Tibial artery (tissue), 4 donors: ENCODE results near the gene UTP14C.
A peak's percentile ranks its signal among the peaks of the same experiment; 100 is the strongest.

Source experiments
- DNase-seq, 2 donors: peaks; one replicate each; pipeline ENCODE4 v3.0.0-alpha.2; 2019
- H3K27ac ChIP-seq, 2 donors: fragments of 200-600 bp; sonication (generic) in 1 of 2; 1 replicate in 1 of 2; 2 replicates in 1 of 2; pipeline ENCODE4 v1.5.1; 2018 to 2019; ENCODE audit warnings: mild to moderate bottlenecking in 1 of 2
- H3K27me3 ChIP-seq, 2 donors: fragments of 200-600 bp; sonication (generic) in 1 of 2; one replicate each; pipeline versions ENCODE4 v1.5.1 to v1.6.0; 2016 to 2019
- H3K36me3 ChIP-seq, 3 donors: fragments of 200-600 bp; sonication (generic) in 2 of 3; one replicate each; pipeline ENCODE4 v1.5.1; 2016 to 2019; ENCODE audit warnings: mild to moderate bottlenecking in 2 of 3
- H3K4me1 ChIP-seq, 4 donors: fragments of 200-600 bp; sonication (generic) in 2 of 4; 1 replicate in 3 of 4; 2 replicates in 1 of 4; pipeline ENCODE4 v1.5.1; 2016 to 2019
- H3K4me3 ChIP-seq, 2 donors: fragments of 200-600 bp; sonication (generic) in 1 of 2; 1 replicate in 1 of 2; 2 replicates in 1 of 2; pipeline ENCODE4 v1.5.1; 2018 to 2019; ENCODE audit warnings: mild to moderate bottlenecking in 2 of 2
- H3K9me3 ChIP-seq, 3 donors: fragments of 200-600 bp; sonication (generic) in 1 of 3; one replicate each; pipeline ENCODE4 v1.5.1; 2016 to 2019
- CTCF ChIP-seq, 2 experiments: fragments of 200-600 bp in 1 of 2; fragments of 450-650 bp in 1 of 2; IDR thresholded peaks; one replicate each; pipeline ENCODE4 v1.5.1; 2017 to 2019; ENCODE audit warnings: antibody characterized with exemption in 2 of 2, mild to moderate bottlenecking in 1 of 2, moderate library complexity in 1 of 2
- intact Hi-C: fragments of 100-400 bp; cut with DNase I; formaldehyde crosslinking; loops from one replicate; pipeline ENCODE4 v1.15.0; 2023; ENCODE audit warnings: low total_unique reads

The UTP14C gene

GRCh38 chr13:52011632-52012511 is 12.6 kb upstream of the UTP14C start, which contains the start of gene ALG11:
ALG11 (plus strand) TSS chr13:52012398; CDS start chr13:52012419, 21 bp downstream.
- Histone ChIP-seq H3K36me3 (peaks cover 0 to 12% (median 0%) of the 10 kb centered on the region in 3 donors), H3K4me1 (peaks cover 0 to 23% (median 7%) of the 10 kb centered on the region in 4 donors), H3K27me3 (no peaks in the 10 kb centered on the region), H3K27ac (peak within 1 kb of the TSS; percentile 75 to 83), H3K4me3 (peak within 1 kb of the TSS; percentile 89 to 94), H3K9me3 (no peaks in the 10 kb centered on the region)
- TF ChIP-seq CTCF (IDR thresholded peaks at IDR 0.05): peak in 1 of 2 experiments; percentile 11
- intact Hi-C loops: loop anchor here (5.0 to 10.0 kb wide), 4 partner anchors 207 to 557 kb away; partner anchors contain the start of genes DHRS12, INTS6, VPS36 and WDFY2
- DNase-seq: peak; percentile 100

GRCh38 chr13:52012512-52012836 is 12.0 kb upstream of the UTP14C start:
- Histone ChIP-seq H3K4me1 (peaks cover 0 to 23% (median 7%) of the 10 kb centered on the region in 4 donors), H3K27me3 (no peaks in the 10 kb centered on the region), H3K36me3 (peaks cover 0 to 12% (median under 1%) of the 10 kb centered on the region in 3 donors), H3K27ac (peak overlapping the region; percentile 75 to 83), H3K4me3 (peak overlapping the region; percentile 89 to 94), H3K9me3 (no peaks in the 10 kb centered on the region)
- TF ChIP-seq CTCF (IDR thresholded peaks at IDR 0.05): no peak
- DNase-seq: no peak
- intact Hi-C loops: loop anchor here (5.0 to 10.0 kb wide), 4 partner anchors 208 to 558 kb away; partner anchors contain the start of genes DHRS12, INTS6, VPS36 and WDFY2

GRCh38 chr13:52016296-52016695 is 8.2 kb upstream of the UTP14C start:
- Histone ChIP-seq H3K9me3 (no peaks in the 10 kb centered on the region), H3K27ac (no peak overlapping the region), H3K27me3 (no peaks in the 10 kb centered on the region), H3K4me1 (peaks cover 0 to 14% (median 5%) of the 10 kb centered on the region in 4 donors), H3K4me3 (no peak overlapping the region), H3K36me3 (peaks cover 5 to 37% (median 17%) of the 10 kb centered on the region in 3 donors)
- DNase-seq: no peak
- TF ChIP-seq CTCF (IDR thresholded peaks at IDR 0.05): no peak
- intact Hi-C loops: loop anchor here (10.0 kb wide), 3 partner anchors 211 to 561 kb away; partner anchors contain the start of genes DHRS12, INTS6 and WDFY2

GRCh38 chr13:52020191-52020590 is 4.3 kb upstream of the UTP14C start:
- H3K4me3 ChIP-seq: no peak overlapping the region
- intact Hi-C loops: no loop called here
- no peaks in the 10 kb centered on the region for H3K4me1 ChIP-seq
- no peaks in the 10 kb centered on the region for H3K27me3 ChIP-seq
- DNase-seq: no peak
- H3K27ac ChIP-seq: no peak overlapping the region
- H3K9me3 ChIP-seq: no peaks in the 10 kb centered on the region
- TF ChIP-seq CTCF (IDR thresholded peaks at IDR 0.05): no peak
- H3K36me3 ChIP-seq: peaks cover 32 to 75% (median 54%) of the 10 kb centered on the region in 3 donors

- H3K9me3 ChIP-seq: no peaks in the 10 kb centered on the region
- intact Hi-C loops: no loop called here
- no peak for DNase-seq
- H3K27ac ChIP-seq: no peak overlapping the region
- no peaks in the 10 kb centered on the region for H3K27me3 ChIP-seq
- H3K4me1 ChIP-seq: peaks cover 0 to 7% (median 0%) of the 10 kb centered on the region in 4 donors
- peaks cover 52 to 84% (median 75%) of the 10 kb centered on the region in 3 donors for H3K36me3 ChIP-seq
- no peak for TF ChIP-seq CTCF (IDR thresholded peaks at IDR 0.05)
- no peak overlapping the region for H3K4me3 ChIP-seq
Measured at GRCh38 chr13:52022356-52022755, 2.1 kb upstream of the UTP14C start.
